Mucosa of descending colon (tissue), 3 donors: ENCODE results near the gene CLMN. TPM values are rescaled to one million over a fixed set of nuclear protein-coding genes. Genes with fewer than 3 reads are reported as not detected.
A peak's percentile ranks its signal among the peaks of the same experiment; 100 is the strongest.

Experiments
- ATAC-seq: fragments of 200-7000 bp; cut with Tn5 transposase; one replicate; pipeline ENCODE4 v1.9.1; 2020; ENCODE audit warnings: mild to moderate bottlenecking, moderate library complexity
- DNase-seq, 3 donors: peaks; one replicate each; pipeline ENCODE4 v3.0.0-alpha.2; 2020
- H3K36me3 ChIP-seq: fragments of 200-600 bp; one replicate; pipeline ENCODE4 v1.8.0; 2021; ENCODE audit warnings: low read depth, mild to moderate bottlenecking
- H3K4me1 ChIP-seq: fragments of 200-600 bp; one replicate; pipeline ENCODE4 v1.8.0; 2021; ENCODE audit warnings: low read depth, mild to moderate bottlenecking
- H3K4me3 ChIP-seq: fragments of 200-600 bp; one replicate; pipeline ENCODE4 v1.8.0; 2021; ENCODE audit warnings: mild to moderate bottlenecking
- H3K9me3 ChIP-seq: fragments of 200-600 bp; one replicate; pipeline ENCODE4 v1.8.0; 2021; ENCODE audit warnings: mild to moderate bottlenecking
- CTCF ChIP-seq: fragments of 200-600 bp; IDR thresholded peaks from one replicate; pipeline ENCODE4 v1.8.0; 2022; ENCODE audit warnings: antibody characterized with exemption, mild to moderate bottlenecking
- intact Hi-C, 2 donors: fragments of 100-400 bp; cut with DNase I in 1 of 2; cut with micrococcal nuclease in 1 of 2; formaldehyde crosslinking; loops; one replicate each; pipeline versions ENCODE4 v1.11.0 to v1.11.1; 2022; cut with DNase I, micrococcal nuclease
- long read RNA-seq, 2 donors: library from polyadenylated mRNA; unstranded; transcript quantifications; one replicate each; pipeline ENCODE4 v2.0.0, GENCODE V29; 2019 to 2021
- total RNA-seq, 3 donors: library from RNA; stranded (reverse); fragmentation: NEBNext Ultra II Directional in 2 of 3; extraction: Animal tissue kit (Norgen Biotek cat#: 25700) in 2 of 3; gene quantifications; one replicate each; pipeline versions ENCODE4 v1.2.1 to v1.2.4, GENCODE V29; 2021 to 2023
- donor health status: DM: no; HTN: no; CAD: no; lungs with moderate emphysema.
- donor health status: DM: no; HTN: no; CAD: no.
- donor health status: DM: no; HTN: yes; CAD: no.

Gene CLMN
- total RNA-seq: 100 to 1,000 TPM in 2 of 3 donors, 10 to 100 TPM in 1; 73.7 to 200 (median 132) TPM
- long read RNA-seq, donor 1, full-length matches to known transcripts: 15 of 51 reads
- long read RNA-seq, donor 1, partial matches to known transcripts: 23 of 51 reads
- long read RNA-seq, donor 1, other reads (novel, unspliced or antisense): 13 of 51 reads
- long read RNA-seq, donor 2, partial matches to known transcripts: 64 of 73 reads
- long read RNA-seq, donor 2, other reads (novel, unspliced or antisense): 9 of 73 reads

GRCh38 chr14:95319312-95320077 lies at the start of gene CLMN:
Gene CLMN, minus strand, starts transcription at chr14:95319908. Its CDS starts 116 bp downstream, at chr14:95319792.
- Histone ChIP-seq H3K9me3 (no peaks in the 10 kb centered on the region), H3K4me3 (peak within 1 kb of the TSS; percentile 95), H3K4me1 (peaks cover 30% of the 10 kb centered on the region), H3K36me3 (no peaks in the 10 kb centered on the region)
- intact Hi-C loops: no loop called here
- TF ChIP-seq CTCF: no peak
- DNase-seq (peak; percentile 69 to 78 (median 75)), ATAC-seq (peak; percentile 71)

GRCh38 chr14:95365401-95365800 lies 45.7 kb upstream of the CLMN start:
- Histone ChIP-seq H3K36me3 (no peaks in the 10 kb centered on the region), H3K9me3 (no peaks in the 10 kb centered on the region), H3K4me3 (no peak overlapping the region), H3K4me1 (peaks cover 6% of the 10 kb centered on the region)
- no peak for TF ChIP-seq CTCF
- intact Hi-C loops: no loop called here
- DNase-seq (no peak), ATAC-seq (no peak)

- Histone ChIP-seq H3K4me3 (no peak overlapping the region), H3K36me3 (no peaks in the 10 kb centered on the region), H3K9me3 (no peaks in the 10 kb centered on the region), H3K4me1 (peaks cover 6% of the 10 kb centered on the region)
- DNase-seq (no peak), ATAC-seq (no peak)
- intact Hi-C loops: no loop called here
- TF ChIP-seq CTCF: no peak
Observed at GRCh38 chr14:95364481-95365209, 44.9 kb upstream of the CLMN start.

- intact Hi-C loops: no loop called here
- no peak for TF ChIP-seq CTCF
- Histone ChIP-seq H3K4me1 (peaks cover 6% of the 10 kb centered on the region), H3K9me3 (no peaks in the 10 kb centered on the region), H3K4me3 (no peak overlapping the region), H3K36me3 (no peaks in the 10 kb centered on the region)
- no peak for ATAC-seq
- DNase-seq: no peak
Observed at GRCh38 chr14:95363468-95363954, 43.8 kb upstream of the CLMN start.

GRCh38 chr14:95362138-95362494 lies 42.4 kb upstream of the CLMN start:
- ATAC-seq (no peak), DNase-seq (no peak)
- H3K9me3 ChIP-seq: no peaks in the 10 kb centered on the region
- H3K4me1 ChIP-seq: peaks cover 6% of the 10 kb centered on the region
- intact Hi-C loops: no loop called here
- H3K36me3 ChIP-seq: no peaks in the 10 kb centered on the region
- no peak for TF ChIP-seq CTCF
- no peak overlapping the region for H3K4me3 ChIP-seq
